K562 treated with DMSO at 1 percent for 24 hours (cell line): ENCODE data around the gene ASXL1. TPM values are rescaled to one million over a fixed set of nuclear protein-coding genes. Genes with fewer than 3 reads are reported as not detected.

Source experiments
- total RNA-seq: library from RNA; unstranded; fragments of 300-600 nt; gene quantifications from 2 replicates; pipeline ENCODE4 v1.2.3, GENCODE V29; 2022; ENCODE audit warnings: low read depth; ENCODE audit not compliant: insufficient read depth

The ASXL1 gene
- 46.7 and 53.8 TPM in 2 replicates for total RNA-seq

DNA sequence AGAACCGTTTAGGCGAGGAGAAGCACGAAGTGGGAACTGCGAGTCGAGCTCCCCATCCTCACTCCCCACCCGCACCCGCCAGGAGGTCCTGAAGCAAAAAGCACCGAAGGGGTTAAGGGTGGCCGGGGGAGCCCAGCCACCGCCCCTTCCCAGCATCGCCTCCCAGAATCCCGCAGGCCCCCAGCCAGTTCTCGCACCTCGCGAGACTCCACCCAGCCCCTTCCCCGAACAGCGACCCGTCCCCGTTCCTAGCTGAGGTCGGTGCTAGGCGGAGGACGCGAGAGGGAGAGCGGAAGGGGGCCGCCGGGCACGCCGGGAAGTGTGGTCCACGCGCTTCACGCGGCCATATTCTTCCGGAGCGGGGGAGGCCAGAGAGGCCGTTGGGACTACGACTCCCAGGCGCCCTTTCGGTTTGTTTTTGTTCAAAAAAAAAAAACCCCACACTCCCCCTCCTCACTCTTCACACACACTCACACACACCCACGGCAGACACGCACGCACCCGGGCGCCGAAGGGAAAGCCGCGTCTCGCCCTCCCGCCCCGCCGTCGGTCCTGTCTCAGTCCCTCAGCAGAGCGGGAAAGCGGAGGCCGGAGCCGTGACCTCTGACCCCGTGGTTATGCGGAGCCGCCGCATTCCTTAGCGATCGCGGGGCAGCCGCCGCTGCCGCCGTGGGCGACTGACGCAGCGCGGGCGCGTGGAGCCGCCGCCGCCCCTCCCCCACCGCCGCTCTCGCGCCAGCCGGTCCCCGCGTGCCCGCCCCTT is at the start of gene ASXL1:
TSS of gene ASXL1 (plus strand) at position 463 of the 763 bp plus-strand sequence. CDS start 445 bp downstream, outside the sequence.

Other genes with a start within 250 kb of the ASXL1 start
- 27.4 and 27.8 TPM in 2 replicates for gene TM9SF4, start 248.6 kb upstream of the ASXL1 start, total RNA-seq
- gene PLAGL2, start 150.6 kb upstream of the ASXL1 start, total RNA-seq: 13.4 and 13.8 TPM in 2 replicates
- 27.0 and 27.3 TPM in 2 replicates for gene POFUT1, start 150.5 kb upstream of the ASXL1 start, total RNA-seq
- 9.8 and 12.3 TPM in 2 replicates for gene KIF3B, start 80.7 kb upstream of the ASXL1 start, total RNA-seq
- 13.7 and 21.7 TPM in 2 replicates for gene NOL4L, start 227.0 kb downstream of the ASXL1 start, total RNA-seq